PFSK-1 (cell line): ENCODE results near the gene ACY1.

Experiments
- FOXP2 ChIP-seq: optimal IDR thresholded peaks from 2 replicates; pipeline ENCODE3; 2011; ENCODE audit warnings: borderline replicate concordance, control low read depth, inconsistent platforms; ENCODE audit not compliant: insufficient read depth; ENCODE audit errors: extremely low read length, extremely low read depth
- POLR2AphosphoS5 ChIP-seq: IDR thresholded peaks from 2 replicates; pipeline ENCODE4 v1.6.1; 2012; ENCODE audit warnings: low read depth, mild to moderate bottlenecking, control low read depth, low read length, moderate library complexity
- SIN3A ChIP-seq: IDR thresholded peaks from 2 replicates; pipeline ENCODE4 v1.6.1; 2012; ENCODE audit warnings: mild to moderate bottlenecking, low read length, moderate library complexity, borderline replicate concordance; ENCODE audit not compliant: insufficient read depth
- TAF1 ChIP-seq: IDR thresholded peaks from 2 replicates; pipeline ENCODE4 v1.6.1; 2012; ENCODE audit warnings: low read length, control low read depth, borderline replicate concordance; ENCODE audit not compliant: insufficient read depth
- TF ChIP-seq, protein P1 (sequence below), 2 experiments: IDR thresholded peaks; 2 replicates each; pipeline versions ENCODE4 v1.6.1 to v1.8.0; 2011 to 2012; ENCODE audit warnings: low read depth in 2 of 2, low read length in 2 of 2, control low read depth in 1 of 2, inconsistent platforms in 1 of 2, mild to moderate bottlenecking in 1 of 2, moderate library complexity in 1 of 2; ENCODE audit not compliant: insufficient read depth in 1 of 2

ACY1 gene

DNA sequence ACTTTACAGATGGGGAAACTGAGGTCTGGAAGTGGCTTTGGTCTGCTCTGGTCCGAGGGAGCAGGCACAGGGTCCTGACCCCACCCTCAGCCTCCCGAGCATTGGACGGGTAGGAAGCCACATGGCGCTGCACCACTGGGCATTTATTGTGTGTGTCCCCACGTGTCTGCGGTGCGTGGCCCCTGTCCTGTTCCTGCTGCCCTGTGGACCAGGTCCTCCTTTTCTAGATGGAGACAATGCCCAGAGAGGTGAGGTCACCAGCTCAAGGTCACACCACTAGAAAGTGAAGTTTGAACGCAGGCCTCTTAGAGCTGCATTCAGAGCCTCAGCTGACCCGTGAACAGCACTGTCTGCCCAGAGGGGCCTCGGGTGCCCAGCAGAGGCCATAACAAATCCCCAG lies 46.2 kb downstream of the ACY1 start:
- TF ChIP-seq SIN3A (no peak), TAF1 (no peak), FOXP2 (no peak), POLR2AphosphoS5 (no peak)
- TF ChIP-seq, protein P1, sequence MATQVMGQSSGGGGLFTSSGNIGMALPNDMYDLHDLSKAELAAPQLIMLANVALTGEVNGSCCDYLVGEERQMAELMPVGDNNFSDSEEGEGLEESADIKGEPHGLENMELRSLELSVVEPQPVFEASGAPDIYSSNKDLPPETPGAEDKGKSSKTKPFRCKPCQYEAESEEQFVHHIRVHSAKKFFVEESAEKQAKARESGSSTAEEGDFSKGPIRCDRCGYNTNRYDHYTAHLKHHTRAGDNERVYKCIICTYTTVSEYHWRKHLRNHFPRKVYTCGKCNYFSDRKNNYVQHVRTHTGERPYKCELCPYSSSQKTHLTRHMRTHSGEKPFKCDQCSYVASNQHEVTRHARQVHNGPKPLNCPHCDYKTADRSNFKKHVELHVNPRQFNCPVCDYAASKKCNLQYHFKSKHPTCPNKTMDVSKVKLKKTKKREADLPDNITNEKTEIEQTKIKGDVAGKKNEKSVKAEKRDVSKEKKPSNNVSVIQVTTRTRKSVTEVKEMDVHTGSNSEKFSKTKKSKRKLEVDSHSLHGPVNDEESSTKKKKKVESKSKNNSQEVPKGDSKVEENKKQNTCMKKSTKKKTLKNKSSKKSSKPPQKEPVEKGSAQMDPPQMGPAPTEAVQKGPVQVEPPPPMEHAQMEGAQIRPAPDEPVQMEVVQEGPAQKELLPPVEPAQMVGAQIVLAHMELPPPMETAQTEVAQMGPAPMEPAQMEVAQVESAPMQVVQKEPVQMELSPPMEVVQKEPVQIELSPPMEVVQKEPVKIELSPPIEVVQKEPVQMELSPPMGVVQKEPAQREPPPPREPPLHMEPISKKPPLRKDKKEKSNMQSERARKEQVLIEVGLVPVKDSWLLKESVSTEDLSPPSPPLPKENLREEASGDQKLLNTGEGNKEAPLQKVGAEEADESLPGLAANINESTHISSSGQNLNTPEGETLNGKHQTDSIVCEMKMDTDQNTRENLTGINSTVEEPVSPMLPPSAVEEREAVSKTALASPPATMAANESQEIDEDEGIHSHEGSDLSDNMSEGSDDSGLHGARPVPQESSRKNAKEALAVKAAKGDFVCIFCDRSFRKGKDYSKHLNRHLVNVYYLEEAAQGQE (IDR thresholded peaks at IDR 0.05; ENCODE audit: insufficient read depth in 1 of 2, low read depth in 2 of 2, low read length in 2 of 2) = no peak

DNA sequence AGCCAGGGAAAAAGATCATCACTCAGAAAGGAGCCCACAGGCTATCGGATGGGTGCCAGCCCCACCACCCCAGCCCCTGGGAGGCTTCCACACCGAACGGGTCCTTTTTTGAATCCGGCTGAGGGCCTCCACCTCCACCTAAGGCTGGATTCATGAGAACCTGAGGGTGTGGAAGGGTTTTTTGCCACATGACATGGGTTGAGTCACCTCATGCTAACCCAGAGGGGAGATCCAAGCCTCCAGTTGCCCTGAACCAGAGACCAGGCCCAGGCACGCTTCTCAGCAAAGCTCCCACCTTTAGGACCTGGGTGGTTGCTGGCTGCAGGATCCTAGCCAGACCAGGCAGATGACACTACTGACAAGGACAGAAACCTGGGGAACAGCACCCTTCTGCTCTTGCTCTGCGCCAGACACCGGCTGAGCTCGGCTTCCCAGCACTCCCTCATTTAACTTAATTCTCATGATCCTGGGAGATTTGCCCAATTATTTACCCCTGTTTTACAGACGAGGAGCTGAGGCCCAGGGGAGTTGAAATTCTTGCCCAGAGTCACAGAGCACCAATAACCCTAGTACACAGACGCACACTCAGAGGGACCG lies 47.5 kb downstream of the ACY1 start:
- TF ChIP-seq POLR2AphosphoS5 = no peak
- TF ChIP-seq FOXP2 = no peak
- TF ChIP-seq SIN3A = no peak
- TF ChIP-seq, protein P1 (IDR thresholded peaks at IDR 0.05; ENCODE audit: insufficient read depth in 1 of 2, low read depth in 2 of 2, low read length in 2 of 2) = no peak
- TF ChIP-seq TAF1 = no peak

GRCh38 chr3:52031896-52032295 lies 48.6 kb downstream of the ACY1 start:
- no peak for TF ChIP-seq POLR2AphosphoS5
- TF ChIP-seq, protein P1 (IDR thresholded peaks at IDR 0.05; ENCODE audit: insufficient read depth in 1 of 2, low read depth in 2 of 2, low read length in 2 of 2) = no peak
- no peak for TF ChIP-seq SIN3A
- no peak for TF ChIP-seq FOXP2
- no peak for TF ChIP-seq TAF1

DNA sequence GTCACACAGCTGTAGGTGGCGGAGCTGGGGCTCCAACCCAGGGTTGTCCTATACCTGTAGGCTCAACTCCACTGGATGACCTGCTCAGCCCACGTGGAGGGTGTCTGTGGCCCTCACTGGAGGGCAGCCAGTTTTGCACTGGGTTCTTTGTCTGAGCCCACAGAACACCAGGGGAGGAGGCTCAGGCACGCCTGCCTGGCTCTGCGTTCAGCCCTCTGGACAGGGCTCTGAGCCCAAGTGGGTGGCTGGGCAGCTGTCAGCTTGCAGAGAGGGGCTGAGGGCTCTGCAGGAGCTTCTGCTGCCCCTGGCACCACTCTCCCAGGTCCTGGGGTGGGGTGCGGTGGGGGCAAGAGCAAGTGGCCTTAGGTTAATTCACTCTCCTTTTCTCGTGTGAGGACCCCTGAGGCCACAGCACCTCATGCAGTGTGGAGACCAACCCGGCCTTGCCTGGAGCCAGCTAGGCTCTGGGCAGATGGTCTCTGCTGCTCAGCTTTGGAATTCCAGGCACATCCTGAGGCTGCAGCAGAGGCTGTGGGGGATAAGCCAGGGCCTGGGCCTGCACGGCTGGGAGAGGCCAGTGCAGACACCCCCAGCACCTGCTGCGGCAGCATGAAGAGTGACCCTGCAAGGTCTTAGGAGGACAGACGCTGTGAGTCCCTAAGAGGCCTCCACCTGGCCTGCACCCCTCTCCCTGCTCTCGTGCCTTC lies 49.5 kb downstream of the ACY1 start:
- no peak for TF ChIP-seq TAF1
- TF ChIP-seq, protein P1 (IDR thresholded peaks at IDR 0.05; ENCODE audit: insufficient read depth in 1 of 2, low read depth in 2 of 2, low read length in 2 of 2) = no peak
- TF ChIP-seq SIN3A = no peak
- TF ChIP-seq POLR2AphosphoS5 = no peak
- no peak for TF ChIP-seq FOXP2
